NCI-H524 treated with DMSO at 0.1 percent for 48 hours (cell line): ENCODE results near the gene TRIM9.

Source experiments
- DNase-seq: peaks from one replicate; lab custom pipeline; 2025; lab: John Stamatoyannopoulos, UW

Gene TRIM9

GRCh38 chr14:51056421-51056820 is 38.5 kb downstream of the TRIM9 start:
- no peak for DNase-seq

- no peak for DNase-seq
Observed at GRCh38 chr14:51053157-51053556, 41.7 kb downstream of the TRIM9 start.

- DNase-seq = no peak
Observed at GRCh38 chr14:51044961-51045360, 49.9 kb downstream of the TRIM9 start.

- DNase-seq = no peak
Observed at GRCh38 chr14:51041883-51042282, 53.0 kb downstream of the TRIM9 start.

GRCh38 chr14:51041108-51041531 is 53.8 kb downstream of the TRIM9 start:
- DNase-seq = no peak

- DNase-seq = no peak
Observed at GRCh38 chr14:51039252-51039651, 55.7 kb downstream of the TRIM9 start.

- no peak for DNase-seq
Observed at GRCh38 chr14:51035611-51036192, 59.2 kb downstream of the TRIM9 start.

GRCh38 chr14:51028851-51029754 is 65.8 kb downstream of the TRIM9 start:
- DNase-seq = no peak

GRCh38 chr14:51028361-51028760 is 66.5 kb downstream of the TRIM9 start:
- DNase-seq = no peak

GRCh38 chr14:51024377-51024776 is 70.5 kb downstream of the TRIM9 start:
- no peak for DNase-seq

- DNase-seq = no peak
Observed at GRCh38 chr14:51023964-51024363, 70.9 kb downstream of the TRIM9 start.

- DNase-seq = no peak
Observed at GRCh38 chr14:51022769-51023168, 72.1 kb downstream of the TRIM9 start.

GRCh38 chr14:51020024-51020710 is 74.7 kb downstream of the TRIM9 start:
- no peak for DNase-seq

GRCh38 chr14:51019089-51019488 is 75.8 kb downstream of the TRIM9 start:
- DNase-seq = no peak

GRCh38 chr14:51018521-51018920 is 76.4 kb downstream of the TRIM9 start:
- no peak for DNase-seq

- no peak for DNase-seq
Observed at GRCh38 chr14:51014625-51015024, 80.3 kb downstream of the TRIM9 start.

- no peak for DNase-seq
Observed at GRCh38 chr14:51014086-51014485, 80.8 kb downstream of the TRIM9 start.

GRCh38 chr14:51012055-51012454 is 82.8 kb downstream of the TRIM9 start:
- DNase-seq = no peak

- no peak for DNase-seq
Observed at GRCh38 chr14:51008446-51008845, 86.5 kb downstream of the TRIM9 start.

- peak; percentile 99 for DNase-seq
Observed at GRCh38 chr14:51006781-51007211, 88.1 kb downstream of the TRIM9 start.

GRCh38 chr14:51006324-51006723 is 88.6 kb downstream of the TRIM9 start:
- no peak for DNase-seq

- DNase-seq = peak; percentile 63
Observed at GRCh38 chr14:51004801-51005526, 89.9 kb downstream of the TRIM9 start.
